HG02840 (cell line): ENCODE data around the gene NEDD8.

Experiments
- ATAC-seq: cut with Tn5 transposase; IDR thresholded peaks from one replicate; pipeline ENCODE4 v1.9.1; 2021; ENCODE audit warnings: mild to moderate bottlenecking, moderate library complexity, moderate number of reproducible peaks; ENCODE audit not compliant: unreplicated experiment, low FRiP score

The NEDD8 gene

GRCh38 chr14:24198814-24199524 is 33.2 kb downstream of the NEDD8 start:
- ATAC-seq: no peak

GRCh38 chr14:24197056-24197450 is 35.1 kb downstream of the NEDD8 start:
- ATAC-seq: no peak

GRCh38 chr14:24196071-24197055 is 35.8 kb downstream of the NEDD8 start:
- ATAC-seq: peak; percentile 21

GRCh38 chr14:24195186-24196070 is 36.7 kb downstream of the NEDD8 start, which contains the start of gene TM9SF1:
Gene TM9SF1, minus strand, starts transcription at chr14:24195441. Its CDS starts 422 bp downstream, at chr14:24195019.
- ATAC-seq: peak; percentile 71

DNA sequence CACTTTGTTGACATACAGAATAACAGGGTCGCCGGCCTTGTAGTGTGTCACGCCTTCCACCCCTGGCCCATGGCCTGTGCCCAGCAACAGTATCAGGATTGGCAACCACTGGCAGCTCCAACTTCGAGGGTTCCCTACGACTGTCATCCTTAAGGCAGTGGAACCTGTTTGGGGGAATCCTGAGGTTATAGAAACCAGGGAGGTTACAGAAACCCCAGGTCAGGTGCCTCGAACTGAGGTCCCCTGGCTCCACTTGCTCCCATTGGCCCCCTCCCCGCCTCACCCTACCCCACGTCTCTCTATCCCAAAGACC is 37.3 kb downstream of the NEDD8 start:
- ATAC-seq: no peak

GRCh38 chr14:24194186-24194872 is 37.8 kb downstream of the NEDD8 start:
- ATAC-seq: no peak

DNA sequence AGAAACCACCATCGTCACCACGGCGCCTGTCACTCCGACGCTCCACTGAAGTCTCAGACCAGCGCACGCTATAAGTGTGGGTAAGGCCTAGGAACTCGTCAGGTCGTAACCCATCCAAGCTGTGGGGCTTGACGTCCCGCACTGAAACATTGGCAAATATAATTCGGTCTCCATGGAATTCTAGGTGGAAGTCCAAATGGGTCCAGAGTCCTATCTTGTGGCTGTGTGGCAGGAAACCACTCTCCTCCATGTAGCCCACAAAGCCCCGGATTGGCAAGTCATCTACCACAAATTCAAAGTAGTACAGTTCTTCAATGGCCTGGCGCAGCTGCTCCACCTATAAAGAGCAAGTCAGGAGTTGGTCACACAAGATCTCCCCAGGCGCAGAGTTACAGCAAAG is 39.2 kb downstream of the NEDD8 start:
- ATAC-seq: no peak

- ATAC-seq: no peak
These were observed 41.8 kb downstream of the NEDD8 start for GRCh38 chr14:24190416-24190815.

GRCh38 chr14:24189460-24189859 is 42.7 kb downstream of the NEDD8 start:
- no peak for ATAC-seq

DNA sequence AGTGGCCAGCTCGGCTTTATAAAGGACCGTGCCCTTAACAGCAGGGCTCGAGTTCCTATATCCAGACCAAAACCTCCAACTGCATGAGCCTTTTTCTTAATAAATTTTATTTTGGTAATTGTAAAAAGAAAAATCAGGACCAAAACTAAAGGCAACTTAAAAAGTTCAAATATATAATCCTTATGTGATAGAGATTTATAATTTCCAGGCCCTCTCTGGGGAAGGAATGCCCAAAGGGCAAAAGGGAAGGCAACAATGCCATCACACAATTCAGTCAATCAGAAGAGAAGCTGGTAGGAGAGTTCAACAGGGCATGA is 43.1 kb downstream of the NEDD8 start:
- no peak for ATAC-seq

- ATAC-seq: peak; percentile 77
These were observed 43.7 kb downstream of the NEDD8 start, which contains the start of gene IPO4 for GRCh38 chr14:24188251-24189058. Gene IPO4, minus strand, starts transcription at chr14:24188816. Its CDS starts 29 bp downstream, at chr14:24188787.

- ATAC-seq: no peak
These were observed 44.6 kb downstream of the NEDD8 start for GRCh38 chr14:24187539-24187915.

DNA sequence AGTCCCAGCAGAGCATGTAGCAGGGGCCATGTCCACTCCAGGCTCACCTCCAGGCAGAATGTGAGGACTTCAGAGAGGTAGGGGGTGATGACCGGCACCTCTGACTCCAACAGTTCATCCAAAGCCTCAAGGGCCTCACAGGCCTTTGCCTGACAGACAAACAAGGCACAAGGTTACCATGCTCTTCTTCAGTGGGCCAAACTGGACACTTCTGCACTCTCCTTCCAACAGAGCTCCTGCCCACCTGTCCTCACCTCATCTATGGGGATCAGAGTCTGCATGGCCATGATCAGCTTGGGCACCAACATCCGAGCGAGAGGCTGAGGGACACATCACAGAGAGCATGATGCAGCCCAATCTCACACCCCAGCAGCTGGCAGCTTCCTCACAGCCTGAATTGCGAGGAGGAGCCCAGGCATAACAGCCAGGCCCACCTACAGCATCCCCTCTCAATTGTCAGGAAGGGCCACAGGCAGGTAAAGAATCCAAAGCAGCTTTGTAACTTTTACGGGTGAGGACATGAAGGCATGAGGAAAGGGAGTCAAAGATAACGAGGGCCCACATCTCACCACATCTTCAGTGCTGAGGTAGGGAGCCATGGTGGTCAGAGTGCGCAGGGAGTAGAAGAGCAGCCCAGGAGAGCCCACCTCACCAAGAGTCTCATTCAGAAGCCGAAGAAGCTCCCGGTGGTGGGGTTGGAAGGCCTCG is 45.2 kb downstream of the NEDD8 start:
- ATAC-seq: no peak

GRCh38 chr14:24185741-24186140 is 46.4 kb downstream of the NEDD8 start:
- ATAC-seq: no peak

DNA sequence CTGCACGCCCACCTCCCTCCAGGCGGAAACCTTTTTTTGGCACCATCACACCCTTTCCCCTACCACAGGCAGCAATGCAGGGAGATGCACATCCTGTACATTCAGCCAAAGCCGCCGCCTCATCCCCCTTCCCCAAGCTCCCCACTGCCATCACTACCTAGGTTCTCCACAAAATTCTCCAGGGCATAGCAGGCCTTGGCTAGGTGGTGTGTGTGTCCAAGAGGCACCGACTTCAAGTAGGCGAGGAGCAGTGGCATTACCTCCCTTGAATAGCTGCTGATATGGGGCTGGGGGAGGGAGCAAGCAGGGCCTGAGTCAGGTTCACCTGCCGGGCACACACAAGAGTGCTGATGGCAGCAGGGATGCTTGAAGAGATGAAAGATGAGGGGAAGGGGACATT is 47.1 kb downstream of the NEDD8 start:
- ATAC-seq: no peak

- no peak for ATAC-seq
These were observed 47.8 kb downstream of the NEDD8 start for GRCh38 chr14:24184104-24184970.

- no peak for ATAC-seq
These were observed 49.1 kb downstream of the NEDD8 start for GRCh38 chr14:24183014-24183481.
